ENCODE measurements around the gene HOXD9. TPM values are rescaled to one million over a fixed set of nuclear protein-coding genes. Genes with fewer than 3 reads are reported as not detected.

HOXD9 gene
- total RNA-seq, 1 experiment from 2014 or later = not detected

DNA sequence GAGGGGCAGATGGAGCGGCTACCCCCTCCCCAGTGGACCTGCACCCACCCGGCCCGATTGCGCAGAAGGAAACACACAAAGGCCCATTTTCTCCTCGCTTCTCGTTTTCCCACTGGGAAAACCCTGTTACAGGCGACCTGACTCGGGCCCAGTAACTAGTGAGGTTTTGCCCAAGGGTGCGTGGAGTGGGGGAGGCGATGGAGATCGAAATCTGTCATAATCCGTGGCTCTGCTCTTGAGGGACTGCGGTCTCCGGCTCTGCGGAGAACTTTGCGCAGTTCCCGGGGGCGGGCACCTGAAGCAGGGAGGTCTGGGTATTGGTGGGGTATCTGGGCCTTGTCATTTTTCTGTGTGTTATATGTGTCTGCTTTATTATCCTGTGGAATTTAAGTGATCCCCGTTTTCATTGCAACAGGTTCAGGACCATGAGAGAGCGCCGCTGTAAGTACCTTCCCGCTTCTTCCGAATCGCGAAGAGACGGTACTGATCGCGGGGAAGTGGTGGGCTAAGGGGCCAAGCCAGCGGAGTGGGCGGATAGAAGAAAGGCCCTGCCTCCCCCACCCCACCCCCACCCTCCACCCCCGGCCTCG is 24.8 kb downstream of the HOXD9 start:
- no peaks in the 10 kb centered on the region for H3K9me3 ChIP-seq (ENCODE audit: low read length)
- no peak overlapping the region for H3K9ac ChIP-seq (ENCODE audit: low read length)
- no peaks in the 10 kb centered on the region for H3K27me3 ChIP-seq (ENCODE audit: low read length)
- no peak overlapping the region for H2AFZ ChIP-seq (ENCODE audit: low read length)
- CTCF ChIA-PET = no interaction called here
- H3K4me1 ChIP-seq (ENCODE audit: insufficient read depth, low read length) = no peaks in the 10 kb centered on the region
- no peaks in the 10 kb centered on the region for H3K36me3 ChIP-seq (ENCODE audit: low read depth, low read length)
- no peak for ATAC-seq
- no peaks in the 10 kb centered on the region for H3K79me2 ChIP-seq (ENCODE audit: low read length)
- no peaks in the 10 kb centered on the region for H4K20me1 ChIP-seq (ENCODE audit: low read length)
- no peak overlapping the region for H3K4me2 ChIP-seq (ENCODE audit: low read length)
- DNase-seq = no peak
- intact Hi-C loops (cut with micrococcal nuclease) = no loop called here
- no peak overlapping the region for H3K27ac ChIP-seq (ENCODE audit: low read length)
- BruUV-seq (replicated peaks) = no TSS peak
- POLR2A ChIA-PET (ENCODE audit: unreplicated experiment) = no interaction called here
- no peak for TF ChIP-seq CTCF (conservative IDR thresholded peaks at IDR 0.05; ENCODE audit: low read depth, low read length)
- no peak for TF ChIP-seq EZH2 (IDR thresholded peaks at IDR 0.05; ENCODE audit: low read length, unreplicated experiment)
- no peak for TF ChIP-seq EZH2phosphoT487 (IDR thresholded peaks at IDR 0.05; ENCODE audit: borderline replicate concordance, low read length)
- no peaks in the 10 kb centered on the region for H3F3A ChIP-seq (ENCODE audit: low read length, unreplicated experiment)
- H3K9me2 ChIP-seq (replicated peaks; ENCODE audit: low read length) = no peaks in the 10 kb centered on the region
- H3K4me3 ChIP-seq (ENCODE audit: low read length) = no peak overlapping the region

GRCh38 chr2:176147800-176148496 is 25.4 kb downstream of the HOXD9 start:
- no peak overlapping the region for H3K4me2 ChIP-seq (ENCODE audit: low read length)
- TF ChIP-seq CTCF (conservative IDR thresholded peaks at IDR 0.05; ENCODE audit: low read depth, low read length) (no peak), EZH2 (IDR thresholded peaks at IDR 0.05; ENCODE audit: low read length, unreplicated experiment) (no peak), EZH2phosphoT487 (IDR thresholded peaks at IDR 0.05; ENCODE audit: borderline replicate concordance, low read length) (no peak)
- no peaks in the 10 kb centered on the region for H3K27me3 ChIP-seq (ENCODE audit: low read length)
- H3K4me3 ChIP-seq (ENCODE audit: low read length) = no peak overlapping the region
- POLR2A ChIA-PET (ENCODE audit: unreplicated experiment) = no interaction called here
- intact Hi-C loops (cut with micrococcal nuclease) = no loop called here
- no peaks in the 10 kb centered on the region for H3K4me1 ChIP-seq (ENCODE audit: insufficient read depth, low read length)
- CTCF ChIA-PET = no interaction called here
- ATAC-seq (no peak), DNase-seq (no peak)
- H3K9ac ChIP-seq (ENCODE audit: low read length) = no peak overlapping the region
- no peaks in the 10 kb centered on the region for H3K79me2 ChIP-seq (ENCODE audit: low read length)
- H2AFZ ChIP-seq (ENCODE audit: low read length) = no peak overlapping the region
- H3K9me3 ChIP-seq (ENCODE audit: low read length) = no peaks in the 10 kb centered on the region
- no peaks in the 10 kb centered on the region for H3K9me2 ChIP-seq (replicated peaks; ENCODE audit: low read length)
- no TSS peak for BruUV-seq (replicated peaks)
- H3K27ac ChIP-seq (ENCODE audit: low read length) = no peak overlapping the region
- no peaks in the 10 kb centered on the region for H3F3A ChIP-seq (ENCODE audit: low read length, unreplicated experiment)
- H4K20me1 ChIP-seq (ENCODE audit: low read length) = no peaks in the 10 kb centered on the region
- no peaks in the 10 kb centered on the region for H3K36me3 ChIP-seq (ENCODE audit: low read depth, low read length)

DNA sequence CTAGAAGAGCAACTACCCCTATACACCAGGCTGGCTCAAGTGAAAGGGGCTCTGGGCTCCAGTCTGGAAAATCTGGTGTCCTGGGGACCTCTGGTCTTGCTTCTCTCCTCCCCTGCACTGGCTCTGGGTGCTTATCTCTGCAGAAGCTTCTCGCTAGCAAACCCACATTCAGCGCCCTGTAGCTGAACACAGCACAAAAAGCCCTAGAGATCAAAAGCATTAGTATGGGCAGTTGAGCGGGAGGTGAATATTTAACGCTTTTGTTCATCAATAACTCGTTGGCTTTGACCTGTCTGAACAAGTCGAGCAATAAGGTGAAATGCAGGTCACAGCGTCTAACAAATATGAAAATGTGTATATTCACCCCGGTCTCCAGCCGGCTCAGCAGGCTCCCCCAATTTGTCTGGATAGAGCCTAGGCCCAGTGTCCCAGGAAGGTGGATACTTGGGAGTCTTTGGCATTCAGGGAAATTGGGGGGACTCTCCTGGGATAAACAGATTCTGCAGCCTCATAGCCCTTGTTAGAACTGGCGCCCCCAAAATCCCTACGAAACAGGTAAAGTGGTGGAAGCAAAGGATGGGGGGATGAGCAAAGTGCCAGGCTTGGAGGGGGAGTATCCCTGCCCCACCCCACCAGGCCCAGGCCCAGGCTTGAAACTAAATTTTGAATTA is 26.4 kb downstream of the HOXD9 start:
- no peaks in the 10 kb centered on the region for H3K79me2 ChIP-seq (ENCODE audit: low read length)
- DNase-seq (no peak), ATAC-seq (no peak)
- TF ChIP-seq EZH2 (IDR thresholded peaks at IDR 0.05; ENCODE audit: low read length, unreplicated experiment) (no peak), CTCF (conservative IDR thresholded peaks at IDR 0.05; ENCODE audit: low read depth, low read length) (no peak), EZH2phosphoT487 (IDR thresholded peaks at IDR 0.05; ENCODE audit: borderline replicate concordance, low read length) (no peak)
- no peaks in the 10 kb centered on the region for H3K27me3 ChIP-seq (ENCODE audit: low read length)
- ChIA-PET CTCF (no interaction called here), POLR2A (ENCODE audit: unreplicated experiment) (interaction anchor here (0.6 kb wide), 1 partner anchor 434 kb away, joined by 3 read pairs; no protein-coding TSS in a partner anchor)
- no peaks in the 10 kb centered on the region for H3K36me3 ChIP-seq (ENCODE audit: low read depth, low read length)
- H3K9ac ChIP-seq (ENCODE audit: low read length) = no peak overlapping the region
- H3K27ac ChIP-seq (ENCODE audit: low read length) = no peak overlapping the region
- H3K9me3 ChIP-seq (ENCODE audit: low read length) = no peaks in the 10 kb centered on the region
- no peaks in the 10 kb centered on the region for H3F3A ChIP-seq (ENCODE audit: low read length, unreplicated experiment)
- no peaks in the 10 kb centered on the region for H3K4me1 ChIP-seq (ENCODE audit: insufficient read depth, low read length)
- no peak overlapping the region for H3K4me3 ChIP-seq (ENCODE audit: low read length)
- H2AFZ ChIP-seq (ENCODE audit: low read length) = no peak overlapping the region
- H4K20me1 ChIP-seq (ENCODE audit: low read length) = no peaks in the 10 kb centered on the region
- no TSS peak for BruUV-seq (replicated peaks)
- H3K9me2 ChIP-seq (replicated peaks; ENCODE audit: low read length) = no peaks in the 10 kb centered on the region
- no peak overlapping the region for H3K4me2 ChIP-seq (ENCODE audit: low read length)
- intact Hi-C loops (cut with micrococcal nuclease) = no loop called here

Data from PC-3 (cell line).